ENCODE measurements around the gene TMEM201. TPM values are rescaled to one million over a fixed set of nuclear protein-coding genes. Genes with fewer than 3 reads are reported as not detected.

The TMEM201 gene
- total and polyA plus RNA-seq, 2 of the 4 experiments (the other 2 are of a cell fraction): 1.3 to 8.7 TPM

- H3K18ac ChIP-seq (ENCODE audit: low read depth, low read length): no peak overlapping the region
- no peaks in the 10 kb centered on the region for H3K9me1 ChIP-seq (ENCODE audit: insufficient read depth, low read length)
- H2BK120ac ChIP-seq (ENCODE audit: low read depth, low read length): no peak overlapping the region
- H4K20me1 ChIP-seq (ENCODE audit: insufficient read depth, low read length): no peaks in the 10 kb centered on the region; the same call in 1 of the 2 replicates
- H2BK5ac ChIP-seq (ENCODE audit: low read depth, low read length, poor library complexity, severe bottlenecking): no peak overlapping the region
- no peak overlapping the region for H3K4ac ChIP-seq (ENCODE audit: low read depth, low read length)
- H2AFZ ChIP-seq (replicated peaks; ENCODE audit: low read length, poor library complexity): no peak overlapping the region
- no peaks in the 10 kb centered on the region for H3K79me1 ChIP-seq (ENCODE audit: low read depth in 1 of 2, low read length in 2 of 2)
- POLR2A ChIA-PET (ENCODE audit: unreplicated experiment): no interaction called here
- H3K4me3 ChIP-seq (ENCODE audit: insufficient read depth, low read depth, low read length): no peak overlapping the region
- H3K9ac ChIP-seq (ENCODE audit: low read depth, low read length): no peak overlapping the region
- no peak overlapping the region for H3K4me2 ChIP-seq (ENCODE audit: low read depth, low read length)
- intact Hi-C loops (cut with micrococcal nuclease) (no loop called here), in situ Hi-C loops (cut with MboI; ENCODE audit: low sequenced_read_pairs) (no loop called here), dilution Hi-C loops (cut with HindIII; ENCODE audit: low sequenced_read_pairs, unreplicated experiment) (no loop called here)
- H2AK5ac ChIP-seq (ENCODE audit: low read depth, low read length): no peak overlapping the region
- no peak for TF ChIP-seq USF2 (IDR thresholded peaks at IDR 0.05; ENCODE audit: low read depth, low read length)
- no peak for TF ChIP-seq CEBPB (IDR thresholded peaks at IDR 0.05; ENCODE audit: low read depth, low read length)
- no peak for TF ChIP-seq MAZ (IDR thresholded peaks at IDR 0.05; ENCODE audit: borderline replicate concordance, low read depth, low read length)
- TF ChIP-seq CHD1 (IDR thresholded peaks at IDR 0.05; ENCODE audit: low read depth, low read length): no peak
- TF ChIP-seq FOS (IDR thresholded peaks at IDR 0.05; ENCODE audit: low read depth, low read length): no peak
- no peak for TF ChIP-seq ELK1 (IDR thresholded peaks at IDR 0.05; ENCODE audit: borderline replicate concordance, low read depth, low read length)
- no peak for TF ChIP-seq POLR2A (IDR thresholded peaks at IDR 0.05; ENCODE audit: low read depth, low read length)
- TF ChIP-seq BHLHE40 (IDR thresholded peaks at IDR 0.05; ENCODE audit: low read depth, low read length): no peak
- TF ChIP-seq RFX5 (IDR thresholded peaks at IDR 0.05; ENCODE audit: low read depth, low read length): no peak
- TF ChIP-seq RCOR1 (IDR thresholded peaks at IDR 0.05; ENCODE audit: insufficient replicate concordance, low read length): no peak
- TF ChIP-seq RAD21 (IDR thresholded peaks at IDR 0.05; ENCODE audit: low read length): no peak
- TF ChIP-seq SMC3 (IDR thresholded peaks at IDR 0.05; ENCODE audit: low read depth, low read length): no peak
- TF ChIP-seq CTCF (conservative IDR thresholded peaks at IDR 0.05; ENCODE audit: low read depth, low read length): no peak
- no peak for TF ChIP-seq MXI1 (IDR thresholded peaks at IDR 0.05; ENCODE audit: borderline replicate concordance, low read depth, low read length)
- no peak overlapping the region for H4K5ac ChIP-seq (ENCODE audit: low read depth, low read length)
- H2BK20ac ChIP-seq (ENCODE audit: low read depth, low read length): no peak overlapping the region
- H4K91ac ChIP-seq (ENCODE audit: insufficient read depth, low read depth, low read length): no peak overlapping the region
- ATAC-seq (ENCODE audit: low read depth) (no peak), DNase-seq (no peak)
- WGBS, 2 experiments (ENCODE audit: extremely low coverage in 2 of 2, insufficient read length in 1 of 2): 86% methylated on average over 7 of the region's 21 CpGs; no CpG with 5 or more reads in 1 of the 2 experiments
- H4K8ac ChIP-seq (ENCODE audit: low read depth in 2 of 2, low read length in 2 of 2): no peak overlapping the region
- H3K14ac ChIP-seq (replicated peaks; ENCODE audit: low read depth, low read length): no peak overlapping the region
- no peaks in the 10 kb centered on the region for H3K27me3 ChIP-seq (ENCODE audit: control insufficient read depth, insufficient read depth, low read length)
- H3K56ac ChIP-seq (ENCODE audit: extremely low read depth, insufficient read depth, low read length): no peak overlapping the region
- H2BK15ac ChIP-seq (ENCODE audit: low read depth, low read length): no peak overlapping the region
- no peaks in the 10 kb centered on the region for H3K9me3 ChIP-seq (ENCODE audit: control insufficient read depth, insufficient read depth, low read length)
- BruUV-seq (replicated peaks): no TSS peak
- H3K23ac ChIP-seq (ENCODE audit: low read depth, low read length): no peak overlapping the region
- H3K4me1 ChIP-seq (ENCODE audit: control insufficient read depth, insufficient read depth, low read length): no peaks in the 10 kb centered on the region; the same call in 1 of the 2 replicates
- peak overlapping the region; percentile 1 for H2AK9ac ChIP-seq (replicated peaks; ENCODE audit: low read depth, low read length, poor library complexity)
- CTCF ChIA-PET: no interaction called here
- no peak overlapping the region for H3K27ac ChIP-seq (ENCODE audit: insufficient read depth, low read length)
- H3K36me3 ChIP-seq (ENCODE audit: control insufficient read depth, insufficient read depth, low read length): peaks cover 26% of the 10 kb centered on the region
These were observed 17.7 kb downstream of the TMEM201 start for GRCh38 chr1:9606458-9606857.

Data from IMR-90 (cell line).